SU-DHL-6 (cell line): ENCODE data around the gene TP73.

Source experiments
- EZH2phosphoT487 ChIP-seq: fragments of 200-600 bp; sonication (generic), shearing (Covaris generic); conservative IDR thresholded peaks from 2 replicates; pipeline ENCODE4 v1.6.1; 2018; ENCODE audit warnings: mild to moderate bottlenecking, antibody characterized with exemption, low read length, moderate library complexity, mixed read lengths
- TF ChIP-seq, protein P1 (sequence below): fragments of 200-600 bp; sonication (generic); IDR thresholded peaks from one replicate; pipeline ENCODE4 v1.5.1; 2017; ENCODE audit warnings: antibody characterized with exemption, mild to moderate bottlenecking, low read length, moderate library complexity; ENCODE audit not compliant: insufficient read depth, poor library complexity, severe bottlenecking

DNA sequence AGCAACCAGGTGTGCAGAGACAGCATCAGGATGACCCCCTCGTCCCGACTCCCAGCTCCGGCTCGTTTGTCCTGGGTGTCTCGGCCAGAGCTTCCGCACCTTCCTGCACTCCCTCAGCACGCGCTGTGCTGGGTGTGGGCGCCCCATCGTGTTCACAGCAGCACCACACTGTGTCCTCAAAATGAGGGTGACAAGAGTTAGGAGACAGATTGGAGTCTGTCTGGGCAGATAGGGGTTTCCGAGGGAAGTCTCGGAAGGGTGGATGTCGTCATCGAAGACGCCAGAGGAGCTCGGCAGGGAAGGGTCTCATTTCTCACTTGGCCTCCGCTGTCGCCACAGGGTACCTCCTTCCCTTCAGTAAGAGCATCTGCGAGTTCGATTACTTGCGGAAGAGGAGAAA, 104.1 kb downstream of the TP73 start:
- TF ChIP-seq, protein P1, sequence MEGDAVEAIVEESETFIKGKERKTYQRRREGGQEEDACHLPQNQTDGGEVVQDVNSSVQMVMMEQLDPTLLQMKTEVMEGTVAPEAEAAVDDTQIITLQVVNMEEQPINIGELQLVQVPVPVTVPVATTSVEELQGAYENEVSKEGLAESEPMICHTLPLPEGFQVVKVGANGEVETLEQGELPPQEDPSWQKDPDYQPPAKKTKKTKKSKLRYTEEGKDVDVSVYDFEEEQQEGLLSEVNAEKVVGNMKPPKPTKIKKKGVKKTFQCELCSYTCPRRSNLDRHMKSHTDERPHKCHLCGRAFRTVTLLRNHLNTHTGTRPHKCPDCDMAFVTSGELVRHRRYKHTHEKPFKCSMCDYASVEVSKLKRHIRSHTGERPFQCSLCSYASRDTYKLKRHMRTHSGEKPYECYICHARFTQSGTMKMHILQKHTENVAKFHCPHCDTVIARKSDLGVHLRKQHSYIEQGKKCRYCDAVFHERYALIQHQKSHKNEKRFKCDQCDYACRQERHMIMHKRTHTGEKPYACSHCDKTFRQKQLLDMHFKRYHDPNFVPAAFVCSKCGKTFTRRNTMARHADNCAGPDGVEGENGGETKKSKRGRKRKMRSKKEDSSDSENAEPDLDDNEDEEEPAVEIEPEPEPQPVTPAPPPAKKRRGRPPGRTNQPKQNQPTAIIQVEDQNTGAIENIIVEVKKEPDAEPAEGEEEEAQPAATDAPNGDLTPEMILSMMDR, result no peak
- no peak for TF ChIP-seq EZH2phosphoT487
